ENCODE data around the gene LONP1. TPM values are rescaled to one million over a fixed set of nuclear protein-coding genes. Genes with fewer than 3 reads are reported as not detected.

The LONP1 gene
- total RNA-seq, 4 donors from 2014 or later, result 49.8 to 75.9 (median 54.0) TPM

- DNase-seq (ENCODE audit: low spot score) (no peak), ATAC-seq (ENCODE audit: low FRiP score) (no peak)
- TF ChIP-seq, protein P1, sequence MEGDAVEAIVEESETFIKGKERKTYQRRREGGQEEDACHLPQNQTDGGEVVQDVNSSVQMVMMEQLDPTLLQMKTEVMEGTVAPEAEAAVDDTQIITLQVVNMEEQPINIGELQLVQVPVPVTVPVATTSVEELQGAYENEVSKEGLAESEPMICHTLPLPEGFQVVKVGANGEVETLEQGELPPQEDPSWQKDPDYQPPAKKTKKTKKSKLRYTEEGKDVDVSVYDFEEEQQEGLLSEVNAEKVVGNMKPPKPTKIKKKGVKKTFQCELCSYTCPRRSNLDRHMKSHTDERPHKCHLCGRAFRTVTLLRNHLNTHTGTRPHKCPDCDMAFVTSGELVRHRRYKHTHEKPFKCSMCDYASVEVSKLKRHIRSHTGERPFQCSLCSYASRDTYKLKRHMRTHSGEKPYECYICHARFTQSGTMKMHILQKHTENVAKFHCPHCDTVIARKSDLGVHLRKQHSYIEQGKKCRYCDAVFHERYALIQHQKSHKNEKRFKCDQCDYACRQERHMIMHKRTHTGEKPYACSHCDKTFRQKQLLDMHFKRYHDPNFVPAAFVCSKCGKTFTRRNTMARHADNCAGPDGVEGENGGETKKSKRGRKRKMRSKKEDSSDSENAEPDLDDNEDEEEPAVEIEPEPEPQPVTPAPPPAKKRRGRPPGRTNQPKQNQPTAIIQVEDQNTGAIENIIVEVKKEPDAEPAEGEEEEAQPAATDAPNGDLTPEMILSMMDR (IDR thresholded peaks at IDR 0.05), result no peak
These were observed 33.7 kb downstream of the LONP1 start for GRCh38 chr19:5686326-5686646.

DNA sequence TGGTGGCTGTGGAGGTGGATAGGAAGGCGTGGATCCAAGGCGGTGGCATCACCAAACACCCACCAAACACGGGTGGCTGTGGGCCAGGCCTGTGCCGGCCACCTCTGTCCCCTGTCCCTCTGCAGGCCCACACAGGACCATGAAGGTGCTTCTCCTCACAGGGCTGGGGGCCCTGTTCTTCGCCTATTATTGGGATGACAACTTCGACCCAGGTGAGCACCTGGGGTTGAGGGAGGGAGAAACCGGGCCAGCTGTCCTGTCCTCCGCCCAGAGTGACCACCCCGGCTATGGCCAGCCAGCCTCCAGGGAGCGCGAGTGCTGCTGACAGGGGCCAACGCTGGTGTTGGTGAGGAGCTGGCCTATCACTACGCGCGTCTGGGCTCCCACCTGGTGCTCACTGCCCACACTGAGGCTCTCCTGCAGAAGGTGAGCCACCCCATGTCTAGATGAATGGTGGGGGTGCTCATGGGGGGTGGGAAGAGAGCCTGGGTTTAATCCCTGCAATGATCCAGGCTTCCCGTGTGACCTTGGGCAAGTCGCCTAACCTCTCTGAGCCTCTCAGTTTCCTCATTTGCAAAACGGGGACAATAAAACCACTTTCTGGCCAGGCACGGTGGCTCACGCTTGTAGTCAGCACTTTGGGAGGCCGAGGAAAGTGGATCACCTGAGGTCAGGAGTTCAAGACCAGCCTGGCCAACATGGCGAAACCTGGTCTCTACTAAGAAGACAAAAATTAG, 35.1 kb downstream of the LONP1 start:
- DNase-seq (ENCODE audit: low spot score) (no peak), ATAC-seq (ENCODE audit: low FRiP score) (no peak)
- TF ChIP-seq, protein P1 (IDR thresholded peaks at IDR 0.05), result no peak

- no peak for ATAC-seq (ENCODE audit: low FRiP score)
- TF ChIP-seq, protein P1 (IDR thresholded peaks at IDR 0.05), result no peak
- no peak for DNase-seq (ENCODE audit: low spot score)
These were observed 36.6 kb downstream of the LONP1 start for GRCh38 chr19:5683177-5683886.

DNA sequence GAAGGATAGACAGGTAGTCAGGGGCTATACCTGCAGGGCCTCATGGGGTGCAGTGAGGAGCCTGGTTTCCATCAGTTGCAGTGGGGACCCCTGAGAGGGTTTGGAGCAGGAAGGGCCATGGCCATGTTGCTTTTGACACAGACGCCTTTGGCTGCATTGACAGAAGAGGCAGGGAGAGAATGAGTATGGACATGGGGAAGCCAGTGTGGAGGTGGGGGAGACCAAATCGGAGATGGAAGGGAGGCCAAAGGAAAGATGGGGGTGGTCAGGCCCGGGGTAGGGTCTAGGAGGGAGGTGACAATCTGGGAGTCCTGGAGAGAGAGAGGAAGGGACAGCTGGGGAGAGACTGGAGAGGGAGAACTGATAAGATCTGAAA, 37.9 kb downstream of the LONP1 start:
- ATAC-seq (ENCODE audit: low FRiP score), result no peak
- no peak for DNase-seq (ENCODE audit: low spot score)
- TF ChIP-seq, protein P1 (IDR thresholded peaks at IDR 0.05), result no peak

- no peak for ATAC-seq (ENCODE audit: low FRiP score)
- TF ChIP-seq, protein P1 (IDR thresholded peaks at IDR 0.05), result no peak
- no peak for DNase-seq (ENCODE audit: low spot score)
These were observed 38.4 kb downstream of the LONP1 start for GRCh38 chr19:5681391-5682106.

- peak; percentile 98 for DNase-seq (ENCODE audit: low spot score)
- TF ChIP-seq, protein P1 (IDR thresholded peaks at IDR 0.05), result no peak
- ATAC-seq (ENCODE audit: low FRiP score), result peak; percentile 96
These were observed 39.2 kb downstream of the LONP1 start, which contains the start of the genes HSD11B1L and MICOS13 for GRCh38 chr19:5680437-5681368. TSS of gene HSD11B1L (plus strand) at chr19:5681027. CDS start at chr19:5684833, 3,806 bp downstream. TSS of gene MICOS13 (minus strand) at chr19:5680516. CDS start at chr19:5680486, 30 bp downstream.
